Heart right ventricle (tissue), 16 donors: ENCODE data around the gene SBF2. TPM values are rescaled to one million over a fixed set of nuclear protein-coding genes. Genes with fewer than 3 reads are reported as not detected.

Experiments used
- ATAC-seq, 8 donors: fragments of 200-7000 bp; cut with Tn5 transposase; one replicate each; pipeline ENCODE4 v1.9.1; 2020; ENCODE audit warnings: mild to moderate bottlenecking in 8 of 8, moderate library complexity in 8 of 8, moderate number of reproducible peaks in 1 of 8
- DNase-seq, 2 donors: peaks; one replicate each; pipeline ENCODE4 v3.0.0-alpha.2; 2020
- H3K27ac ChIP-seq, 10 donors: fragments of 200-600 bp; sonication (generic) in 2 of 10; one replicate each; pipeline versions ENCODE4 v1.5.0 to v1.8.0; 2020 to 2022; ENCODE audit warnings: mild to moderate bottlenecking in 3 of 10
- H3K27me3 ChIP-seq, 7 donors: fragments of 200-600 bp; one replicate each; pipeline ENCODE4 v1.8.0; 2021 to 2022; ENCODE audit warnings: mild to moderate bottlenecking in 2 of 7
- H3K36me3 ChIP-seq, 9 donors: fragments of 200-600 bp; sonication (generic) in 1 of 9; one replicate each; pipeline versions ENCODE4 v1.5.0 to v1.8.0; 2020 to 2022; ENCODE audit warnings: mild to moderate bottlenecking in 2 of 9
- H3K4me1 ChIP-seq, 9 donors: fragments of 200-600 bp; sonication (generic) in 1 of 9; one replicate each; pipeline versions ENCODE4 v1.5.0 to v1.8.0; 2020 to 2022; ENCODE audit warnings: mild to moderate bottlenecking in 4 of 9
- H3K4me3 ChIP-seq, 10 donors: fragments of 200-600 bp; sonication (generic) in 2 of 10; one replicate each; pipeline versions ENCODE4 v1.5.0 to v1.8.0; 2020 to 2022; ENCODE audit warnings: mild to moderate bottlenecking in 7 of 10, moderate library complexity in 2 of 10
- H3K9me3 ChIP-seq, 11 donors: fragments of 200-600 bp in 10 of 11; sonication (generic) in 2 of 11; one replicate each; pipeline versions ENCODE4 v1.5.0 to v1.8.0; 2013 to 2022; ENCODE audit warnings: mild to moderate bottlenecking in 2 of 11, control low read depth in 1 of 11, moderate library complexity in 1 of 11
- CTCF ChIP-seq, 9 donors: fragments of 200-600 bp; sonication (generic) in 2 of 9; IDR thresholded peaks; one replicate each; pipeline versions ENCODE4 v1.5.0 to v1.8.0; 2021 to 2022; ENCODE audit warnings: antibody characterized with exemption in 9 of 9, mild to moderate bottlenecking in 5 of 9, moderate library complexity in 1 of 9
- WGBS, 2 donors: extraction: QIAGEN DNeasy Blood & Tissue Kit; methylation state at CpG; one replicate each; pipeline ENCODE4 v1.1.7; 2013; ENCODE audit warnings: inconsistent platforms in 1 of 2; 5-methylcytosine and 5-hydroxymethylcytosine counted together
- intact Hi-C, 10 donors: fragments of 100-400 bp; cut with DNase I; formaldehyde crosslinking; loops; one replicate each; pipeline versions ENCODE4 v1.11.1 to v1.14.2; 2022
- polyA plus RNA-seq, 2 donors: library from polyadenylated mRNA; stranded (reverse); fragments of 200-250 nt; gene quantifications; one replicate each; pipeline ENCODE4 v1.2.3, GENCODE V29; 2013
- total RNA-seq, 10 donors: library from RNA; stranded (reverse); fragmentation: NEBNext Ultra II Directional in 3 of 10; extraction: Animal tissue kit (Norgen Biotek cat#: 25700) in 3 of 10; gene quantifications; one replicate each; pipeline versions ENCODE4 v1.2.1 to v1.2.4, GENCODE V29; 2021 to 2023
- donor health status: Arrhythmogenic right ventricular cardiomyopathy.
- donor health status: ischemic (EF 13 %, LVEDD 7.1; RV severe dilation, severe dysfunction).
- donor health status: healthy with polysubstance abuse.
- donor health status: DM: no; HTN: yes; CAD: no.
- donor health status: DM: no; HTN: no; CAD: no.
- donor health status: ischemic (EF 25% LVEDD 6.9; RV normal size, moderate dysfunction).
- donor health status: ischemic (EF 25% LVEDD 5.7; RV mildly dilated, moderate dysfunction).
- donor health status: healthy.
- donor health status: DM: yes; HTN: yes; CAD: no.
- donor health status: Ischemic cardiomyopathy.
- donor health status: ischemic (EF 35%, LVEDD 5.7; RV mildly dilated, moderate dysfunction).
- donor health status: nonischemic (EF 11% LVEDD 7.7; RV severe dilation, severe dysfunction).
- donor health status: DM: yes; HTN: yes; CAD: no.
- donor health status: PGD.
- donor health status: ischemic (EF 29% LVEDD 5.4; RV normal size, mild dysfunction).
- donor health status: nonischemic (EF 23%, LVEDD 6.1; RV moderate dilation, normal function).

Gene SBF2
- total and polyA plus RNA-seq, 12 donors, result 8.9 to 27.1 (median 21.2) TPM

GRCh38 chr11:9878936-9879335 lies 415.1 kb downstream of the SBF2 start:
- DNase-seq, result no peak
- H3K27ac ChIP-seq, result no peak overlapping the region
- no peak overlapping the region for H3K4me3 ChIP-seq
- peaks cover 0 to 5% (median 0%) of the 10 kb centered on the region in 9 donors for H3K36me3 ChIP-seq
- intact Hi-C loops, result loop anchor here in 1 of 10 donors (10.0 kb wide), 1 partner anchor 86 kb away; no protein-coding TSS in a partner anchor
- TF ChIP-seq CTCF (IDR thresholded peaks at IDR 0.05), result no peak
- H3K4me1 ChIP-seq, result no peaks in the 10 kb centered on the region
- no peaks in the 10 kb centered on the region for H3K27me3 ChIP-seq
- H3K9me3 ChIP-seq, result peaks cover 0 to 10% (median 0%) of the 10 kb centered on the region in 11 donors
- 77% methylated on average over 2 of the region's 2 CpGs for WGBS, 2 donors
- no peak for ATAC-seq

- H3K4me1 ChIP-seq, result no peaks in the 10 kb centered on the region
- no peak overlapping the region for H3K27ac ChIP-seq
- no peak for DNase-seq
- intact Hi-C loops, result loop anchor here in 1 of 10 donors (10.0 kb wide), 1 partner anchor 88 kb away; no protein-coding TSS in a partner anchor
- no peaks in the 10 kb centered on the region for H3K27me3 ChIP-seq
- no peak for TF ChIP-seq CTCF (IDR thresholded peaks at IDR 0.05)
- 83 to 89% methylated on average over 5 of the region's 5 CpGs for WGBS, 2 donors
- H3K36me3 ChIP-seq, result peaks cover 0 to 5% (median 0%) of the 10 kb centered on the region in 9 donors
- ATAC-seq, result no peak
- no peak overlapping the region for H3K4me3 ChIP-seq
- H3K9me3 ChIP-seq, result peaks cover 0 to 23% (median 0%) of the 10 kb centered on the region in 11 donors
Measured at GRCh38 chr11:9876331-9876730, 417.7 kb downstream of the SBF2 start.

- H3K27me3 ChIP-seq, result no peaks in the 10 kb centered on the region
- H3K36me3 ChIP-seq, result peaks cover 0 to 5% (median 0%) of the 10 kb centered on the region in 9 donors
- no peaks in the 10 kb centered on the region for H3K4me1 ChIP-seq
- no peak overlapping the region for H3K27ac ChIP-seq
- H3K4me3 ChIP-seq, result no peak overlapping the region
- DNase-seq, result no peak
- WGBS, 2 donors, result 83 to 85% methylated on average over 6 of the region's 6 CpGs
- ATAC-seq, result no peak
- TF ChIP-seq CTCF (IDR thresholded peaks at IDR 0.05), result no peak
- H3K9me3 ChIP-seq, result peaks cover 0 to 24% (median 0%) of the 10 kb centered on the region in 11 donors
- intact Hi-C loops, result loop anchor here in 1 of 10 donors (10.0 kb wide), 1 partner anchor 89 kb away; no protein-coding TSS in a partner anchor
Measured at GRCh38 chr11:9875862-9876261, 418.2 kb downstream of the SBF2 start.

GRCh38 chr11:9875399-9875798 lies 418.6 kb downstream of the SBF2 start:
- WGBS, 2 donors, result 91 to 95% methylated on average over 1 of the region's 1 CpG

More at GRCh38 chr11:9875399-9875798, 418.6 kb downstream of the SBF2 start:
- DNase-seq (no peak), ATAC-seq (no peak)
- H3K27ac ChIP-seq, result no peak overlapping the region
- H3K4me1 ChIP-seq, result no peaks in the 10 kb centered on the region
- no peak overlapping the region for H3K4me3 ChIP-seq
- H3K36me3 ChIP-seq, result peaks cover 0 to 5% (median 0%) of the 10 kb centered on the region in 9 donors
- intact Hi-C loops, result loop anchor here in 1 of 10 donors (10.0 kb wide), 1 partner anchor 89 kb away; no protein-coding TSS in a partner anchor
- H3K27me3 ChIP-seq, result no peaks in the 10 kb centered on the region
- TF ChIP-seq CTCF (IDR thresholded peaks at IDR 0.05), result no peak
- peaks cover 0 to 27% (median 2%) of the 10 kb centered on the region in 11 donors for H3K9me3 ChIP-seq
